IMR-90 (cell line): ENCODE measurements around the gene CGNL1. TPM values are rescaled to one million over a fixed set of nuclear protein-coding genes. Genes with fewer than 3 reads are reported as not detected.

Source experiments
- ATAC-seq: fragments of 200-7000 bp; cut with Tn5 transposase; 2 replicates; pipeline ENCODE4 v1.9.1; 2020; ENCODE audit warnings: low read depth, mild to moderate bottlenecking, moderate library complexity
- BruUV-seq: library from RNA; stranded (reverse); fragments of 400-500 nt; replicated peaks from 2 replicates; lab custom pipeline; 2021; lab: Mats Ljungman, UMichigan
- CTCF ChIA-PET: fragments of 300-600 bp; formaldehyde crosslinking; extraction: SDS; loops from one replicate; lab custom pipeline; 2021; ENCODE audit warnings: antibody characterized with exemption; lab: Yijun Ruan, JAX
- POLR2A ChIA-PET: fragments of 300-600 bp; sonication (Branson Sonifier 250); formaldehyde crosslinking; loops from one replicate; lab custom pipeline; 2022; ENCODE audit warnings: antibody characterized with exemption; ENCODE audit not compliant: unreplicated experiment; lab: Charles Lee
- DNase-seq: peaks from one replicate; pipeline ENCODE4 v3.0.0; 2013
- H2AFZ ChIP-seq: replicated peaks from 2 replicates; pipeline ENCODE3; 2013; ENCODE audit warnings: low read length, mild to moderate bottlenecking; ENCODE audit not compliant: poor library complexity
- H2AK5ac ChIP-seq: 2 replicates; pipeline ENCODE4 v1.6.1; 2013; ENCODE audit warnings: low read depth, low read length, inconsistent platforms
- H2AK9ac ChIP-seq: replicated peaks from 2 replicates; pipeline ENCODE3; 2013; ENCODE audit warnings: mild to moderate bottlenecking, low read depth, low read length, moderate library complexity; ENCODE audit not compliant: poor library complexity
- H2BK120ac ChIP-seq: 2 replicates; pipeline ENCODE4 v1.6.1; 2013; ENCODE audit warnings: low read depth, low read length, inconsistent platforms
- H2BK15ac ChIP-seq: 3 replicates; pipeline ENCODE4 v1.6.1; 2013; ENCODE audit warnings: low read depth, low read length, inconsistent platforms
- H2BK20ac ChIP-seq: 2 replicates; pipeline ENCODE4 v1.6.1; 2013; ENCODE audit warnings: low read depth, mild to moderate bottlenecking, inconsistent platforms, low read length, moderate library complexity
- H2BK5ac ChIP-seq: 2 replicates; pipeline ENCODE4 v1.6.1; 2013; ENCODE audit warnings: mild to moderate bottlenecking, low read depth, low read length, inconsistent platforms; ENCODE audit not compliant: poor library complexity, severe bottlenecking
- H3K14ac ChIP-seq: replicated peaks from 2 replicates; pipeline ENCODE4 v1.6.1; 2013; ENCODE audit warnings: low read depth, low read length, inconsistent platforms
- H3K18ac ChIP-seq: 2 replicates; pipeline ENCODE4 v1.6.1; 2013; ENCODE audit warnings: low read depth, low read length, control low read depth
- H3K23ac ChIP-seq: 2 replicates; pipeline ENCODE4 v1.6.1; 2013; ENCODE audit warnings: low read depth, low read length, inconsistent platforms
- H3K27ac ChIP-seq: 2 replicates; pipeline ENCODE4 v1.5.1; 2013; ENCODE audit warnings: mild to moderate bottlenecking, control low read depth, low read length; ENCODE audit not compliant: insufficient read depth
- H3K27me3 ChIP-seq: 2 replicates; pipeline ENCODE4 v1.6.1; 2013; ENCODE audit warnings: low read length; ENCODE audit not compliant: control insufficient read depth, insufficient read depth
- H3K36me3 ChIP-seq: 2 replicates; pipeline ENCODE4 v1.6.1; 2013; ENCODE audit warnings: low read length, mixed read lengths; ENCODE audit not compliant: control insufficient read depth, insufficient read depth
- H3K4ac ChIP-seq: 2 replicates; pipeline ENCODE4 v1.6.1; 2013; ENCODE audit warnings: low read depth, low read length, inconsistent platforms
- H3K4me1 ChIP-seq: 2 replicates; pipeline ENCODE4 v1.6.1; 2013; ENCODE audit warnings: low read length, mixed read lengths; ENCODE audit not compliant: control insufficient read depth, insufficient read depth
- H3K4me2 ChIP-seq: 2 replicates; pipeline ENCODE4 v1.6.1; 2013; ENCODE audit warnings: low read depth, mild to moderate bottlenecking, control low read depth, low read length, moderate library complexity
- H3K4me3 ChIP-seq: 2 replicates; pipeline ENCODE4 v1.5.1; 2013; ENCODE audit warnings: low read depth, mild to moderate bottlenecking, control low read depth, low read length, moderate library complexity; ENCODE audit not compliant: insufficient read depth
- H3K56ac ChIP-seq: 2 replicates; pipeline ENCODE4 v1.6.1; 2013; ENCODE audit warnings: low read length, inconsistent platforms; ENCODE audit not compliant: insufficient read depth; ENCODE audit errors: extremely low read depth
- H3K79me1 ChIP-seq, 2 experiments: 2 replicates each; pipeline ENCODE4 v1.6.1; 2013; ENCODE audit warnings: low read length in 2 of 2, inconsistent platforms in 1 of 2, low read depth in 1 of 2
- H3K9ac ChIP-seq: 2 replicates; pipeline ENCODE4 v1.6.1; 2013; ENCODE audit warnings: low read depth, low read length, control low read depth
- H3K9me1 ChIP-seq: 2 replicates; pipeline ENCODE4 v1.6.1; 2013; ENCODE audit warnings: low read length, inconsistent platforms; ENCODE audit not compliant: insufficient read depth
- H3K9me3 ChIP-seq: 2 replicates; pipeline ENCODE4 v1.6.1; 2013; ENCODE audit warnings: low read length; ENCODE audit not compliant: control insufficient read depth, insufficient read depth
- H4K20me1 ChIP-seq: 2 replicates; pipeline ENCODE4 v1.6.1; 2013; ENCODE audit warnings: low read length, inconsistent platforms; ENCODE audit not compliant: insufficient read depth
- H4K5ac ChIP-seq: 2 replicates; pipeline ENCODE4 v1.6.1; 2013; ENCODE audit warnings: mild to moderate bottlenecking, low read depth, low read length, control low read depth
- H4K8ac ChIP-seq, 2 experiments: 2 replicates each; pipeline ENCODE4 v1.6.1; 2013; ENCODE audit warnings: low read depth in 2 of 2, low read length in 2 of 2, control low read depth in 1 of 2, inconsistent platforms in 1 of 2
- H4K91ac ChIP-seq: 2 replicates; pipeline ENCODE4 v1.6.1; 2013; ENCODE audit warnings: low read depth, low read length, inconsistent platforms; ENCODE audit not compliant: insufficient read depth
- BHLHE40 ChIP-seq: fragments of 150-350 bp; IDR thresholded peaks from 2 replicates; pipeline ENCODE4 v1.6.1; 2016; ENCODE audit warnings: mild to moderate bottlenecking, low read depth, low read length
- CEBPB ChIP-seq: IDR thresholded peaks from 2 replicates; pipeline ENCODE4 v1.6.1; 2012; ENCODE audit warnings: low read depth, low read length, improper control_type of control experiment
- NFE2L2 ChIP-seq: fragments of 150-350 bp; IDR thresholded peaks from 2 replicates; pipeline ENCODE4 v1.6.1; 2016; ENCODE audit warnings: low read depth, mild to moderate bottlenecking, low read length
- RFX5 ChIP-seq: IDR thresholded peaks from 2 replicates; pipeline ENCODE4 v1.8.0; 2012; ENCODE audit warnings: low read depth, mild to moderate bottlenecking, low read length, moderate library complexity
- WGBS, 2 experiments: methylation state at CpG; one replicate each; pipeline versions ENCODE4 v1.1.5 to v1.1.7; 2013; ENCODE audit warnings: missing lambda C conversion rate in 2 of 2; ENCODE audit not compliant: insufficient read length in 1 of 2; ENCODE audit errors: extremely low coverage in 2 of 2; 5-methylcytosine and 5-hydroxymethylcytosine counted together
- dilution Hi-C: fragments of 300-500 bp; cut with HindIII; formaldehyde crosslinking; loops from one replicate; pipeline ENCODE4 v1.14.3; 2018; ENCODE audit warnings: low sequenced_read_pairs; ENCODE audit not compliant: unreplicated experiment
- in situ Hi-C: fragments of 300-500 bp; cut with MboI; formaldehyde crosslinking; loops from 3 replicates; pipeline ENCODE4 v1.14.3; 2019; ENCODE audit warnings: low sequenced_read_pairs, inconsistent platforms, mixed read lengths
- intact Hi-C: fragments of 100-400 bp; cut with micrococcal nuclease; formaldehyde crosslinking; loops from 2 replicates; pipeline ENCODE4 v1.10.0; 2022
- polyA plus RNA-seq, 3 experiments: library from polyadenylated mRNA; depleted of rRNA; stranded (reverse); fragments of >200 nt; gene quantifications; 2 replicates each; pipeline ENCODE4 v1.2.3, GENCODE V29; 2012; ENCODE audit warnings: low replicate concordance in 1 of 3
- total RNA-seq: library from RNA; depleted of rRNA; stranded (reverse); fragments of >200 nt; gene quantifications from 2 replicates; pipeline ENCODE4 v1.2.3, GENCODE V29; 2012
- TF ChIP-seq, protein P1 (sequence below): fragments of 150-350 bp; IDR thresholded peaks from 2 replicates; pipeline ENCODE4 v1.6.1; 2017; ENCODE audit warnings: mild to moderate bottlenecking, antibody characterized with exemption, low read length, low read depth
- TF ChIP-seq, protein P2 (sequence below): fragments of 150-350 bp; IDR thresholded peaks from 2 replicates; pipeline ENCODE4 v1.6.1; 2016; ENCODE audit warnings: low read depth, mild to moderate bottlenecking, low read length, moderate library complexity, borderline replicate concordance
- TF ChIP-seq, protein P3 (sequence below): conservative IDR thresholded peaks from 2 replicates; pipeline ENCODE4 v1.5.1; 2012; ENCODE audit warnings: mild to moderate bottlenecking, low read depth, low read length, improper control_type of control experiment

Gene CGNL1
- total and polyA plus RNA-seq, 2 of the 4 experiments (the other 2 are of a cell fraction), result 0.07 to 0.18 TPM

DNA sequence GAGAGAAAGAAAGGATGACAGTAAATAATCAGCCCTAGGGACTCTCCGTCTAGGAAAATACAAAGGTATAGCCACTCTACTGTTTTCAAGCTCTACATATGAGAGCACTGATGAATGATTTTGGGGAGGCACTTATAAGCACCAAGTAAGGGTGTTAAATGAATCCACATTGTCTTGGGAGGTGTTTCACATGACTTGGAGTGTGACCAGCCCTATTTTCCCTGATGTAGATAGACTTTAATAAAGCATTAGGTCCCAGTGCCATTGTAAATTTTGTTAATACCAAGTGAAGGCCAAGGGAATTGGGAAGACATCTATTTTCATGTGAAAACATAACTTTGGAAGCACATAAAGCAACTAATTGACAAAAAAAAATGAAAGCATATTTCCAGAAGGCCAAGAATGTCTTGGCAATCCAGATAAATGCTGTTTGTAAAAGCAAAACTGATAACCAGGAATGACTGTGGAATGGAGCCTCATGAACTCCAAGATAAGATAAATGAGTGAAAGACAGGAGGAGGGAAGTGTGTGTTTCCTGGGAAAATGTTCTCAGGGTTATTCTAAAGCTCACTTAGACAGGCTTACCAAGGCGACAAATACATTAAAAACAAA, 119.4 kb downstream of the CGNL1 start:
- POLR2A ChIA-PET, result no interaction called here
- Histone ChIP-seq H3K36me3 (no peaks in the 10 kb centered on the region), H2AK5ac (no peak overlapping the region), H3K14ac (no peak overlapping the region), H2AFZ (no peak overlapping the region), H3K9ac (no peak overlapping the region), H2BK120ac (no peak overlapping the region), H4K91ac (no peak overlapping the region), H3K9me3 (no peaks in the 10 kb centered on the region), H4K5ac (no peak overlapping the region), H2BK15ac (no peak overlapping the region), H3K4me2 (no peak overlapping the region), H4K20me1 (no peaks in the 10 kb centered on the region), H3K4ac (no peak overlapping the region), H2BK5ac (no peak overlapping the region), H3K27ac (no peak overlapping the region), H3K79me1 (no peaks in the 10 kb centered on the region), H2AK9ac (no peak overlapping the region), H2BK20ac (no peak overlapping the region), H3K18ac (no peak overlapping the region), H3K9me1 (no peaks in the 10 kb centered on the region), H3K56ac (no peak overlapping the region), H3K4me3 (no peak overlapping the region), H3K27me3 (no peaks in the 10 kb centered on the region), H4K8ac (no peak overlapping the region), H3K23ac (no peak overlapping the region), H3K4me1 (no peaks in the 10 kb centered on the region)
- dilution Hi-C loops (no loop called here), in situ Hi-C loops (no loop called here), intact Hi-C loops (no loop called here)
- no peak for DNase-seq
- no CpG with 5 or more reads among the region's 2 CpGs for WGBS, 2 experiments
- TF ChIP-seq, protein P1, sequence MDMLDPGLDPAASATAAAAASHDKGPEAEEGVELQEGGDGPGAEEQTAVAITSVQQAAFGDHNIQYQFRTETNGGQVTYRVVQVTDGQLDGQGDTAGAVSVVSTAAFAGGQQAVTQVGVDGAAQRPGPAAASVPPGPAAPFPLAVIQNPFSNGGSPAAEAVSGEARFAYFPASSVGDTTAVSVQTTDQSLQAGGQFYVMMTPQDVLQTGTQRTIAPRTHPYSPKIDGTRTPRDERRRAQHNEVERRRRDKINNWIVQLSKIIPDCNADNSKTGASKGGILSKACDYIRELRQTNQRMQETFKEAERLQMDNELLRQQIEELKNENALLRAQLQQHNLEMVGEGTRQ, result no peak
- TF ChIP-seq, protein P2, sequence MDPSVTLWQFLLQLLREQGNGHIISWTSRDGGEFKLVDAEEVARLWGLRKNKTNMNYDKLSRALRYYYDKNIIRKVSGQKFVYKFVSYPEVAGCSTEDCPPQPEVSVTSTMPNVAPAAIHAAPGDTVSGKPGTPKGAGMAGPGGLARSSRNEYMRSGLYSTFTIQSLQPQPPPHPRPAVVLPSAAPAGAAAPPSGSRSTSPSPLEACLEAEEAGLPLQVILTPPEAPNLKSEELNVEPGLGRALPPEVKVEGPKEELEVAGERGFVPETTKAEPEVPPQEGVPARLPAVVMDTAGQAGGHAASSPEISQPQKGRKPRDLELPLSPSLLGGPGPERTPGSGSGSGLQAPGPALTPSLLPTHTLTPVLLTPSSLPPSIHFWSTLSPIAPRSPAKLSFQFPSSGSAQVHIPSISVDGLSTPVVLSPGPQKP, result no peak
- no peak for TF ChIP-seq BHLHE40
- TF ChIP-seq, protein P3, sequence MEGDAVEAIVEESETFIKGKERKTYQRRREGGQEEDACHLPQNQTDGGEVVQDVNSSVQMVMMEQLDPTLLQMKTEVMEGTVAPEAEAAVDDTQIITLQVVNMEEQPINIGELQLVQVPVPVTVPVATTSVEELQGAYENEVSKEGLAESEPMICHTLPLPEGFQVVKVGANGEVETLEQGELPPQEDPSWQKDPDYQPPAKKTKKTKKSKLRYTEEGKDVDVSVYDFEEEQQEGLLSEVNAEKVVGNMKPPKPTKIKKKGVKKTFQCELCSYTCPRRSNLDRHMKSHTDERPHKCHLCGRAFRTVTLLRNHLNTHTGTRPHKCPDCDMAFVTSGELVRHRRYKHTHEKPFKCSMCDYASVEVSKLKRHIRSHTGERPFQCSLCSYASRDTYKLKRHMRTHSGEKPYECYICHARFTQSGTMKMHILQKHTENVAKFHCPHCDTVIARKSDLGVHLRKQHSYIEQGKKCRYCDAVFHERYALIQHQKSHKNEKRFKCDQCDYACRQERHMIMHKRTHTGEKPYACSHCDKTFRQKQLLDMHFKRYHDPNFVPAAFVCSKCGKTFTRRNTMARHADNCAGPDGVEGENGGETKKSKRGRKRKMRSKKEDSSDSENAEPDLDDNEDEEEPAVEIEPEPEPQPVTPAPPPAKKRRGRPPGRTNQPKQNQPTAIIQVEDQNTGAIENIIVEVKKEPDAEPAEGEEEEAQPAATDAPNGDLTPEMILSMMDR, result no peak
- TF ChIP-seq NFE2L2, result no peak
- TF ChIP-seq RFX5, result no peak
- TF ChIP-seq CEBPB, result no peak
- no peak for ATAC-seq
- CTCF ChIA-PET, result interaction anchor here (0.7 to 1.7 kb wide), 2 partner anchors 155 to 399 kb away, joined by 3 to 4 read pairs; no protein-coding TSS in a partner anchor
- BruUV-seq, result no TSS peak
